Measurements from ENCODE around the gene OR13C2.
"Not testable (repeated sequence)": the region's sequence is repeated elsewhere in the genome, so short reads cannot be mapped to it uniquely, and the experiment has no call there.

OR13C2 gene, protein sequence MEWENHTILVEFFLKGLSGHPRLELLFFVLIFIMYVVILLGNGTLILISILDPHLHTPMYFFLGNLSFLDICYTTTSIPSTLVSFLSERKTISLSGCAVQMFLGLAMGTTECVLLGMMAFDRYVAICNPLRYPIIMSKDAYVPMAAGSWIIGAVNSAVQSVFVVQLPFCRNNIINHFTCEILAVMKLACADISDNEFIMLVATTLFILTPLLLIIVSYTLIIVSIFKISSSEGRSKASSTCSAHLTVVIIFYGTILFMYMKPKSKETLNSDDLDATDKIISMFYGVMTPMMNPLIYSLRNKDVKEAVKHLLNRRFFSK

DNA sequence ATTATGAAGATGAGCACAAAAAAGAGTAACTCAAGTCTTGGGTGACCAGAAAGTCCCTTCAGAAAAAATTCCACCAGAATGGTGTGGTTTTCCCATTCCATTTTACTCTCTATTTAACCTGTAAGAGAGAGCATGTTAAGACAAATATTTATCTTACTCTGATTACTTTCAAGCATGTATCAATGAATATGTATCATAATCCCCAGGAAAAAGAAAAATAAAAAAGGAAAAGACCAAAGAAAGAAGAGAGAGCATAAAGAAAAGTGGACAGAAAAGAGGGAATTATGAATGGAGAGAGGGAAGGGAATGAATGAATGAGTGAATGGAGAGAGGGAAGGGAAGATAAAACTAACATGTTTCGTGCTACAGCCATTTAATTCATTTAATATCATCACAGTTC, at the start of gene OR13C2:
OR13C2 (minus strand) TSS at position 101 of the 400 bp plus-strand sequence; CDS start at position 101, 0 bp downstream.
- not testable (repeated sequence) for DNase-seq; H3K9me3 ChIP-seq (ENCODE audit: insufficient read depth, low read length, severe bottlenecking); H4K20me1 ChIP-seq (ENCODE audit: insufficient read depth, low read length); ATAC-seq (ENCODE audit: insufficient read depth, low read depth); H3K9ac ChIP-seq (ENCODE audit: low read depth, low read length); H3K4me3 ChIP-seq (ENCODE audit: low read depth in 1 of 2, low read length in 2 of 2); H3K27ac ChIP-seq (ENCODE audit: low read length); H2AFZ ChIP-seq (ENCODE audit: low read depth, low read length); H3K79me2 ChIP-seq (ENCODE audit: insufficient read depth, low read length); H3K4me1 ChIP-seq (ENCODE audit: insufficient read depth, low read length); H3K27me3 ChIP-seq (ENCODE audit: insufficient read depth, low read length, poor library complexity); H3K36me3 ChIP-seq (ENCODE audit: insufficient read depth, low read length); H3K4me2 ChIP-seq (ENCODE audit: insufficient read depth, low read length)

DNA sequence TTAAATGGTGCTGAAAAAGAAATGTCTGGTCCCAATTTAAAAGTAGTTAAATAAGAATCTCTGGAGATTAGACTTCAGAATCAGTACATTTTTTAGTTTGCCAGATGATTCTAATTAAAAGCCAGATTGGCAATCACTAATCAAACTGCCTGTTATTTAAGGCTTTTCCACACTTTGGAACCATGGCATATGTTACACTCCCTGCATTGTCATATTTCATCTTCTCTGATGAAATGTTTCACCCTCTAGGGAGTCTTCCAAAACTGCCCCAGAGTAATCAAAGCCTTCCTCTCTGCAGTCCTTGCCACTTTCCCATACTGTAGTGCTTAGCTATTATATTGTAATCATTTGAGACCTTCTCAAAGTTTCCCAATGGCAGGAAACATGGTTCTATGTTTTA, 30.0 kb upstream of the OR13C2 start:
- TF ChIP-seq EZH2 (IDR thresholded peaks at IDR 0.05; ENCODE audit: borderline replicate concordance, low read depth, low read length, severe bottlenecking): no peak
- Histone ChIP-seq H3K27me3 (ENCODE audit: insufficient read depth, low read length, poor library complexity) (no peaks in the 10 kb centered on the region), H3K4me3 (ENCODE audit: low read depth in 1 of 2, low read length in 2 of 2) (no peak overlapping the region), H3K27ac (ENCODE audit: low read length) (no peak overlapping the region), H3K9ac (ENCODE audit: low read depth, low read length) (no peak overlapping the region), H3K79me2 (ENCODE audit: insufficient read depth, low read length) (no peaks in the 10 kb centered on the region), H3K4me2 (ENCODE audit: insufficient read depth, low read length) (no peak overlapping the region), H3K4me1 (ENCODE audit: insufficient read depth, low read length) (no peaks in the 10 kb centered on the region), H4K20me1 (ENCODE audit: insufficient read depth, low read length) (no peaks in the 10 kb centered on the region), H3K36me3 (ENCODE audit: insufficient read depth, low read length) (no peaks in the 10 kb centered on the region), H3K9me3 (ENCODE audit: insufficient read depth, low read length, severe bottlenecking) (no peaks in the 10 kb centered on the region), H2AFZ (ENCODE audit: low read depth, low read length) (no peak overlapping the region)
- DNase-seq (no peak), ATAC-seq (ENCODE audit: insufficient read depth, low read depth) (no peak)

DNA sequence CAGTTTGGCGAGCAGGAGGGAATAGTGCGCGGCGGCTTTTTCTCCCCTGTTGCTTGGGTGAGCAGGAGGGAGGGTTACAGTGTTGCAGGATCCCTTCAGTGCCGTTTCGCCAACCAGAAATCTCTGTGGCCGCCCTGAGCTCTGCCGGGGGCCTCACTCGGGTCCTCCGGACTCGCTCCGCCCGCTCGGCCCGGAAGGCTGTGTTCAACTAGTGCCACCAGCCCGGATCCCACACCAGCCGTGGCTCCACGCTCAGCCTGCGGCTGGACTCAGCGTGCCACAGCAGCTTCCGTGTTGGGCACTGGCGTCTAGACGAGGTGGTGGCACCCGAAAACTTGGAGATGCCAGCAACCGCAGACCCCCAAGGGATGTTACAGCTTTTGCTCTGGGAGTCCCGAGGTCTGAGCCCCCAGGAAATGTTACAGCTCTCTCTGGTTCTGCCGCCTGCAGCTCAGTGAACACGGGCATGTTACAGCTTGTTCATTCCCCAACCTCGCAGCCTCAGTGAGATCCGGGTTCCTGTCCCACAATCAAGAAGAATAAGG, 28.6 kb upstream of the OR13C2 start:
- H3K9me3 ChIP-seq (ENCODE audit: insufficient read depth, low read length, severe bottlenecking): no peaks in the 10 kb centered on the region
- H4K20me1 ChIP-seq (ENCODE audit: insufficient read depth, low read length): no peaks in the 10 kb centered on the region
- ATAC-seq (ENCODE audit: insufficient read depth, low read depth) (no peak), DNase-seq (no peak)
- H3K4me2 ChIP-seq (ENCODE audit: insufficient read depth, low read length): no peak overlapping the region
- no peaks in the 10 kb centered on the region for H3K36me3 ChIP-seq (ENCODE audit: insufficient read depth, low read length)
- no peak overlapping the region for H3K27ac ChIP-seq (ENCODE audit: low read length)
- TF ChIP-seq, protein P1, sequence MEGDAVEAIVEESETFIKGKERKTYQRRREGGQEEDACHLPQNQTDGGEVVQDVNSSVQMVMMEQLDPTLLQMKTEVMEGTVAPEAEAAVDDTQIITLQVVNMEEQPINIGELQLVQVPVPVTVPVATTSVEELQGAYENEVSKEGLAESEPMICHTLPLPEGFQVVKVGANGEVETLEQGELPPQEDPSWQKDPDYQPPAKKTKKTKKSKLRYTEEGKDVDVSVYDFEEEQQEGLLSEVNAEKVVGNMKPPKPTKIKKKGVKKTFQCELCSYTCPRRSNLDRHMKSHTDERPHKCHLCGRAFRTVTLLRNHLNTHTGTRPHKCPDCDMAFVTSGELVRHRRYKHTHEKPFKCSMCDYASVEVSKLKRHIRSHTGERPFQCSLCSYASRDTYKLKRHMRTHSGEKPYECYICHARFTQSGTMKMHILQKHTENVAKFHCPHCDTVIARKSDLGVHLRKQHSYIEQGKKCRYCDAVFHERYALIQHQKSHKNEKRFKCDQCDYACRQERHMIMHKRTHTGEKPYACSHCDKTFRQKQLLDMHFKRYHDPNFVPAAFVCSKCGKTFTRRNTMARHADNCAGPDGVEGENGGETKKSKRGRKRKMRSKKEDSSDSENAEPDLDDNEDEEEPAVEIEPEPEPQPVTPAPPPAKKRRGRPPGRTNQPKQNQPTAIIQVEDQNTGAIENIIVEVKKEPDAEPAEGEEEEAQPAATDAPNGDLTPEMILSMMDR (IDR thresholded peaks at IDR 0.05; ENCODE audit: borderline replicate concordance, extremely low read depth, low read length, poor library complexity, severe bottlenecking): no peak
- no peak for TF ChIP-seq EZH2 (IDR thresholded peaks at IDR 0.05; ENCODE audit: borderline replicate concordance, low read depth, low read length, severe bottlenecking)
- H2AFZ ChIP-seq (ENCODE audit: low read depth, low read length): no peak overlapping the region
- no peaks in the 10 kb centered on the region for H3K4me1 ChIP-seq (ENCODE audit: insufficient read depth, low read length)
- no peaks in the 10 kb centered on the region for H3K79me2 ChIP-seq (ENCODE audit: insufficient read depth, low read length)
- H3K9ac ChIP-seq (ENCODE audit: low read depth, low read length): no peak overlapping the region
- no peaks in the 10 kb centered on the region for H3K27me3 ChIP-seq (ENCODE audit: insufficient read depth, low read length, poor library complexity)
- no peak overlapping the region for H3K4me3 ChIP-seq (ENCODE audit: low read depth in 1 of 2, low read length in 2 of 2)

DNA sequence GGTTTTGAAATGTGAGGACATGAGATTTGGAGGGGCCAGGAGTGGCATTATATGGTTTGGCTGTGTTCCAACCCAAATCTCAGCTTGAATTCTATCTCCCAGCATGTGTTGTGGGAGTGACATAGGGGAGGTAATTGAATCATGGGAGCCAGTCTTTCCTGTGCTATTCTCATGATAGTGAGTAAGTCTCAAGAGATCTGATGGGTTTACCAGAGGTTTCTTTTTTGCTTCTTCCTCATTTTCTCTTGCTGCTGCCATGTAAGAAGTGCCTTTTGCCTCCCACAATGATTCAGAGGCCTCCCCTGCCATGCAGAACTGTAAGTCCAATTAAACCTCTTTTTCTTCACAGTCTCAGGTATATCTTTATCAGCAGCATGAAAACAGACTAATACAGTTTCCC, 20.5 kb upstream of the OR13C2 start:
- H3K9ac ChIP-seq (ENCODE audit: low read depth, low read length); H4K20me1 ChIP-seq (ENCODE audit: insufficient read depth, low read length); H3K79me2 ChIP-seq (ENCODE audit: insufficient read depth, low read length); DNase-seq; H3K4me3 ChIP-seq (ENCODE audit: low read depth in 1 of 2, low read length in 2 of 2); H3K27ac ChIP-seq (ENCODE audit: low read length); H3K9me3 ChIP-seq (ENCODE audit: insufficient read depth, low read length, severe bottlenecking); H3K36me3 ChIP-seq (ENCODE audit: insufficient read depth, low read length); H2AFZ ChIP-seq (ENCODE audit: low read depth, low read length); H3K4me1 ChIP-seq (ENCODE audit: insufficient read depth, low read length); ATAC-seq (ENCODE audit: insufficient read depth, low read depth); H3K4me2 ChIP-seq (ENCODE audit: insufficient read depth, low read length); H3K27me3 ChIP-seq (ENCODE audit: insufficient read depth, low read length, poor library complexity): not testable (repeated sequence)

DNA sequence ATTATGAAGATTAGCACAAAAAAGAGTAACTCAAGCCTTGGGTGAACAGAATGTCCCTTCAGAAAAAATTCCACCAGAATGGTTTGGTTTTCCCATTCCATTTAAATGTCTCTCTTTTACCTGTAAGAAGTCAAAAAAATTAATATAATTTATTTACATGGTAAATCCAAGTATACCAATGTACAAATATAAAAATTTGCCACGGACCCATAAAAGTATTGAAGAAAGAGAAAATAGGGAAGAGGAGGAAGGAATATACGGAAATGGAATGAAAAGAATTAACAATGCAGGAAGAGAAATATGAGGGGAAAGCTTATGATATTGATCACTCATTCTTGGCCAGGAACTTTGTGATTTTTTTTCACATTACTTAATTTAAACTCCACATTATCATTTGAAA, 12.7 kb upstream of the OR13C2 start, which contains the start of gene OR13C9:
OR13C9 (minus strand) TSS at position 101 of the 400 bp plus-strand sequence; CDS start at position 101, 0 bp downstream.
- no peak within 1 kb of the TSS for H3K27ac ChIP-seq (ENCODE audit: low read length)
- H3K4me1 ChIP-seq (ENCODE audit: insufficient read depth, low read length): no peaks in the 10 kb centered on the region
- H3K9me3 ChIP-seq (ENCODE audit: insufficient read depth, low read length, severe bottlenecking): no peaks in the 10 kb centered on the region
- H3K36me3 ChIP-seq (ENCODE audit: insufficient read depth, low read length): no peaks in the 10 kb centered on the region
- no peak for DNase-seq
- H3K79me2 ChIP-seq (ENCODE audit: insufficient read depth, low read length): no peaks in the 10 kb centered on the region
- TF ChIP-seq EZH2 (IDR thresholded peaks at IDR 0.05; ENCODE audit: borderline replicate concordance, low read depth, low read length, severe bottlenecking): no peak
- TF ChIP-seq, protein P1 (IDR thresholded peaks at IDR 0.05; ENCODE audit: borderline replicate concordance, extremely low read depth, low read length, poor library complexity, severe bottlenecking): no peak
- H3K27me3 ChIP-seq (ENCODE audit: insufficient read depth, low read length, poor library complexity): no peaks in the 10 kb centered on the region
- H2AFZ ChIP-seq (ENCODE audit: low read depth, low read length): no peak within 1 kb of the TSS
- H3K9ac ChIP-seq (ENCODE audit: low read depth, low read length): no peak within 1 kb of the TSS
- no peak within 1 kb of the TSS for H3K4me3 ChIP-seq (ENCODE audit: low read depth in 1 of 2, low read length in 2 of 2)
- no peak within 1 kb of the TSS for H3K4me2 ChIP-seq (ENCODE audit: insufficient read depth, low read length)
- H4K20me1 ChIP-seq (ENCODE audit: insufficient read depth, low read length): no peaks in the 10 kb centered on the region
- ATAC-seq (ENCODE audit: insufficient read depth, low read depth): no peak

Data from DND-41 (cell line).